HK-2 (cell line): ENCODE data around the gene BANP.
"Not testable (repeated sequence)": the region's sequence is repeated elsewhere in the genome, so short reads cannot be mapped to it uniquely, and the experiment has no call there.

Source experiments
- DNase-seq: peaks from one replicate; pipeline ENCODE4 v3.0.0-alpha.2; 2018; ENCODE audit not compliant: unreplicated experiment

BANP gene

DNA sequence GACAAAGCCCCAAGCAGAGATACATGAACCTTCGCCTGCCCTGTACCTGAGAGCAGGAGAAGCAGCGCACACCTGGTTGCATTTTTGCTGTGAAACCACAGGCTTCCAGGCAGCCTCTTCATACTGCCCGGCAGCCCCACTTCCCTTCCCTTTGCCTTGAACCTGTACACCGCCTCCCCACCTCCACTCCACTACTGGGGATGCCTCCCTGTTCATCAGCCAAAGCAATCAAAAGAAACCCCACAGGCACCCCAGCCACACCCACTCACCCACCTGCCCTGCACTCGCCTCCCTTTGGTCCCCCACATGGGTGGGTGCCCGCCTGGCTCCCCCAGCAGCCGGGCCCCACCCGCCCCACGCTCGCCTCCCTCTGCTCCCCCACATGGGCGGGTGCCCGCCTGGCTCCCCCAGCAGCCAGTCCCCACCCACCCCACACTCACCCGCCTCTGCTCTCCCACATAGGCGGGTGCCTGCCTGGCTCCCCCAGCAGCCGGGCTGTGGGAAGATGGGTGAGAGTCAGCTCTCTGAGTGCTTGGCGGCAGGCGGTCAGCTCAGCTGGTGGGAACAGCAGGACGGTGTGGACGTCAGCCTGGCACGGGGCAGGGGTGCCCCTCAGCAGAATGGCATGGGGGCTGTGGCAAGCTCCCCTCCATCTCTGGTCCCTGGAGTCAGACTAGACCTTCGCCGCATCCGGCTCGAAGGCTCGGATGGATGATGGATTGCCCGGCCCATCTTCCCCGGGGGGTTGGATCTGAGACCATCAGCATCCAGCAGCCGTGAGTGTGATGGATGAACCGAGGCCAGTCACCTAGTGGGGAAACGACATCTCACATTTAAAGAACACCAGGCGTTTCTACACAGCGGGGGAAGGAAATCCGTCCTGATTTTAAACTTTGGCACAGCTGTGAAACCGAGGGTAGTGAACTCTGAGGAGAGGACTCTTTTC is 135.6 kb downstream of the BANP start:
- DNase-seq = no peak

DNA sequence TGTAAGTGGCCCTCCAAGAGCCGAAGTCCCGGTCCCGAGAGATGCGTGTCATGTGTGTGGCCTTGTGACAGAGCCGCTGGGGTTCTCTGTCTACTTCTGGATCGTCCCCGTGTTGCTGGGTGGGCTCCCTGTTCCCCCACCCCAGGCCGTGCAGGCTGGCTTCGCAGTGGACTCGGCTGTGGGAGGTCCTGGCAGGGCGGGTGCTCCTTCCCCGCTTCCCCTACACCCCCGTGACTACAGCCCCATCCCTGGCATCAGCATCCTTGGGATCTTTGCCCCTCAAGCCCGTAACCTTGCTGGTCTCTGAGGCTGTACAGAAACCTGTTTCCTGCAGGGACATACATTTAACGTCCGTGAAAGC is 136.3 kb downstream of the BANP start:
- no peak for DNase-seq

DNA sequence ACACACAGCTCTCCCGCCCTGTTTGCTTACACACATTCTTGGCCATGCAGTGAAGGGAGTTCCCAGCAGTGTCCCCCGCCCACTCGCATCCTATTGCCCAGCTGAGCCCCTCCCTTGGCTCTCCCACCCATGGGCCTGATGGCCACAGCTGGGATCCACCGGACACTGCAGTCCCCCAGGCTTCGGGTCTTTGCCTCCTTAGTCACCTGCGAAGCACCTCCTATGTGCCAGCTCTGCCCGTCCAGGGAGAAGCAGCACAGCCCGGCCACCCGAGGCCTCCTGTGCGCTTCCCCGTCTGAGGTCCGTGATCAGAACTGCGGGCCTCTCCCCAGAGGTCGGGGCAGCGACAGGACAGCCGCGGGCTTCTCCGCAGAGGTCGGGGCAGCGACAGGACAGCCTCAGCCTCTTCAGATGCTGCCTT is 136.9 kb downstream of the BANP start:
- no peak for DNase-seq

DNA sequence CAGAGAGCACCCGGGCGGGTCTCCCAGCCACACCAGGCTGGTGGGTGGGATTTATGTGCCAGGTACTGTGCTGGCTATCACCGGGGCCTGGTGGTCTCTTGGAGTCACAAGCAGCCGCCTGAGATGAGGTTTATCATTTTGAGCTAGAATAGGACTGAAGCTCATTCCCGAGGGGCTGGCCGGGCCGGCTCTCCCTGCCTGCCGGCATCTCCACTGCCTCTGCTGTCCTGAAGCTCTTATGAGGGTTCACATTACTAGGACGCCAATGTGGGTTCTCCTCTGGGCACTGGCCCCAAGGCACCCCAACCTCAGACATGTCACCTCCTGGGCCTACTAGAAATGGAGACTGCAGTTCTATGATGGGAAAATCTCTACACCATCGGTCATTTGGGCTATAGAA is 137.4 kb downstream of the BANP start:
- not testable (repeated sequence) for DNase-seq

DNA sequence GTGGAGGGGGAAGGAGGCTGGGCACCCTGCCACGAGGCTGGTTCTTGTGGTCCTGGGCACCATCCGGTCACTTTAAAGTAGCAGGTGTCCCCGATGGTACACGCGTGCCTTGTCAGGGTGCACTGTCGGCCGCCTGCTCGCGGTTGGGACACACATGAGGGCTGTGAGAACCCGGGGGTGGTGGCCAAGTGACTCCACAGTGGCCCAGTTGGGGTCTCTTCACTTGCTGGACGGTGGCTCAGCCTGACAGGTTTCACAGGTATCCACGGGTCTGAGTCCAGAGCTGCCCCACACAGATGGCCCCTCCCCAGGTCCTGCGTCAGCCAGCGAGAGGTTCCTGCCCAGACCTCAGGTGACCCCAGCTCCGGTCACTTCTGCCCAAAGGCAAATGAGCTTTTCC is 137.8 kb downstream of the BANP start:
- not testable (repeated sequence) for DNase-seq

DNA sequence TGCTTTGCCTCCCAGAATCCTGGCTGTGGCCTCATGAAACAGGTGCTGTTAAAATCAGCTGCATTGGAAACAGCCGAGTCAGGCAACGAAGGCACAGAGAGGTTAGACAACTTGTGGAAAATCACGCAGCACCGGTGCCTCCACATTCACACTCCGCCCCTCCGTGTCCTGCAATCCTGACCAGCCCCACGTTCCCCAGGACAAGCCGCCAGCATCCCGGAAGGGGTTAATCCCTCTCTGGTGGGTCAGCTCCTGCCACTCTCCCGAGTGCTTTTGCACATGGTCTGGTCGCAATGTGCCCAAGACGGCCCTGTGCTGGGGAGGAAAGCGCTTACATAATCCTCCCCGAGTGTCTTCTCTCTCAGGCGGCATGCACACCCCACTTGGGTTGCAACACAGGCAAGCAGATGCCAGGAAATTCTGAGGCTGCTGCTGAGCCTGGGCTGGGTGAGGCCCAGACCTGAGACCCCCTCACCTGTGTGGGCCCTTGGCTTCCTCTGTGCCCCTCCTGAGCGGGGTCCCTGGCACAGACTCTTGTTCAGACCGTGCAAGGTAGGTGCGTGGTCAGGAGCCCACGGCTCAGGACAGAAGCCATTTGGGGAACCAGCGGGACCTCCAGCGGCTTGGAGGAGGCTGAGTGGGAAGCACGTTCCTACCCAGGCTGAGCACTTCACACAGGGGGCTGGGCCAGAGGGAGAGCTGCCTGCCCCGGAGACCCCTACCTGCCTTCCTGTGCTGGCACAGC is 138.6 kb downstream of the BANP start:
- not testable (repeated sequence) for DNase-seq

DNA sequence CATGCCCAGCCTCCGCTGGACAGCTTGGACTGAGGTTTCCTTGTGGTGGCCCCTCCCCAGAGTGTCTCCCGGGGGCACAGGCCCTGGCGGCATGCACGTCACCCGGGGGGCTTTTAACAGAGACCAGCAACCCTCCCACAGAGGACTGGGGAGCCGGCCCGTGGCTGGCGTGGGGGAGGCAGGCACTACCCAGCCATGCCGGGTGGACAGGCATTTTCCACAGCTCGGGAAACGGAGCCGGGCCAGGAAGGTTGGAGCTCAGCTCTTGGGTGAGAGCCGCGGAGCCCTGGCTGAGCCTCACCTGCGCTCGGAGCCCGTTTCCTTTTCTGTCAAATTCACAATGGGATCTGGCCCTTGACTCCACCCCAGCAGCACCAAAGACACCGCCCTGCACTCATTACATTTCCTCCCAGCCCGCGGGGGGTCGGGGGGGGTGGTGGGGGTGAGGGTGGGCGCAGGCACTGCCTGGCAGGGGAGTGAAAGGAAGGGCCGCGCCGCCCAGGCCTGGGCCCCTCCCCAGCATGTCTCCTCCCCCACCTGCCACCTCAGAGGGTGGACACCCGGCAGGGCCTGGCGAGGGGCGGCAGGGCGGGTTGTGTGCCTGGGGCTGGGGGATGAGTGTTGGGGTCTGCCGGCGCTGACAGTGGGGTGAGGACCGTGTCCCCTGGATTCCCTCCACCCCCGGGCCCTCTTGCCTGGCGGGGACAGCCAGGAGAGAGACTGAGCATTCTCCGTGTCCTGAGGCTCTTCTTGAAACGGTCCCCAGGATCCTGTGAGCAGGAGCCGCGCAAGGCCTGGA is 139.3 kb downstream of the BANP start:
- not testable (repeated sequence) for DNase-seq

DNA sequence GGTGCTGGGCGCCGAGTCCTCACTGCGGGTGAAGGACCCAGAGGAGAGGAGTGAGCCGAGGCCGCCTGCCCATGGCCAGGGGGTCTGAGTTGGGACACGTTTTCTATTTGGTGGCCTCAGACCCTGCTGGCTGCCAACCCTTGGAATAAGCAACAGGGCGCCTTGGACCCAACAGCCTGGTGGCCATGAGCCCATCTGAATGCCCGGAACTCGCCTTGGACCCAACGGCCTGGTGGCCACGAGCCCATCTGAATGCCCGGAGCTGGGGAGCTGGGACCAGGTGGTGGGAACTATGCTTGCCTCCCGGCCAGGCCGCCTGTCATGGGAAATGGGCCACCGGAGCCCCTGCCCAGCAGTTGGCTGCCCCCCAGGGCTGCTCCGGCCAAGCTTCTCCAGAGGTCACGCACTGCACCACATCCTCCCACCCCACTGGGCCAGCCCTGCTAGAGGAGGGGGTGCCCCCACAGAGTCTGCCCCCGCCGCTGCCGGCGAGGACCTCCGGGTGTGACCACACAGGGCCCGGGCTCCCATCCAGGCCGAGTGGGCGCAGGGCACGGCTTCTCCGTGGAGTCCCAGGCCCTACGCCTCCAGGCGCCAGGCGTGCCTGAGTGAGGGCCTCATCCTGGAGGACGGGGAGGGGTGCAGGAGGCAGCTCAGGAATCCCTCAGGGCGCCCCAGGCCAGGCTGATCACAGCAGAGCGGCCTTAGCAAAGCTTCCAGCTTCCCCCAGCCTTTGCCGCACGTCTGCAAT is 140.2 kb downstream of the BANP start:
- not testable (repeated sequence) for DNase-seq

DNA sequence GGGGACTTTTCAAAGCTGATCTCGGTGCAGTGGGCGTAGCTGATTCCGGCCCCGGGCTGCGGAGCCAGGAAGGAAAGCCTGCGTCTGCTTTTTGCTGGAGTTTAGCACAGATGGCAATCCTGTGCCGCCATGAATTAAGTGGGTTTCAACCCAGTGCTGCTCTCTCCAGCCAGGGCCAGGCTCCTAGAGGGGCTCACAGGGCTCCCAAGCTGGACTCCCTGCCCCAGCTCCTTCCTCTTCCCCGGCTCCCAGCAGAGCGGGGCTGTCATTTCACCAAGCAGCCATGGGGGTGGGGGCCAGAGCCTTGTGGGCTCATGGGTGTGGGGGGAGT is 140.7 kb downstream of the BANP start:
- not testable (repeated sequence) for DNase-seq

DNA sequence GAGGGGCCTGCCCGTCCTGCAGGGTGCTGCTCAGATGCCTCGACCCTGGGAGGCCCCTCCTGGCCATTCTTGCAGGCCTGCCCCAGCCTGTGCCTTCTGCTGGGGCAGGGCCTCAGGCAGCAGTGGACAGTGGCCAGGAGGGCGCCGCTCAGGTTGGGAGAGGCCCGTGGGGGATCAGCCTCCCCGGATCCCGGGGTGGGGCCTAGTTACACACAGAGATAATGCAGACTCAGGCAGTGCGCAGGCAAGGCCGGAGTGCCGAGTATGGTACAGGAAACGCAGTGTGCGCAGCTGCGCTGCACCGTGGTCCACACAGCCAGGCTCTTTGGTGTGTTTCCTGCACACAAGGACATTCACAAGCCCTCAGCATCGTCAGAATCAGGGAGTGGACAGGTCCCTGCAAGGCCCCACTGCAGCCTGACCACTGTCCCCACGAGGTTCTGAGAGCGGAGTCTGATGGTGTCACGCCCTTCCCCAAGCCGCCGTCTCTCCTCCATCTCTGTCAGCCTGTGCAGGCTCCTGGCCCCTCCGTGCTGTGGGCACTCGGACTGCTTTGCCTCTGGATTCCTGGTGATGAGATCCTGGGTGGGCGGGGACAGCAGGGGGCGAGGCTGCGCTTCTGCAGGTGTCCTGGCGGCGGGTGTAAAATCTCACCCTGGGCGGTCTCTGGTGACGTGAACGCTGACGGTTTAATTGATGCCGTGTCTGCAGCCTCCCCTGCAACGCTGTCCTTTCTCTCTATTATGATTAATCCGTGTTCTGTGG is 141.7 kb downstream of the BANP start:
- DNase-seq = not testable (repeated sequence)

DNA sequence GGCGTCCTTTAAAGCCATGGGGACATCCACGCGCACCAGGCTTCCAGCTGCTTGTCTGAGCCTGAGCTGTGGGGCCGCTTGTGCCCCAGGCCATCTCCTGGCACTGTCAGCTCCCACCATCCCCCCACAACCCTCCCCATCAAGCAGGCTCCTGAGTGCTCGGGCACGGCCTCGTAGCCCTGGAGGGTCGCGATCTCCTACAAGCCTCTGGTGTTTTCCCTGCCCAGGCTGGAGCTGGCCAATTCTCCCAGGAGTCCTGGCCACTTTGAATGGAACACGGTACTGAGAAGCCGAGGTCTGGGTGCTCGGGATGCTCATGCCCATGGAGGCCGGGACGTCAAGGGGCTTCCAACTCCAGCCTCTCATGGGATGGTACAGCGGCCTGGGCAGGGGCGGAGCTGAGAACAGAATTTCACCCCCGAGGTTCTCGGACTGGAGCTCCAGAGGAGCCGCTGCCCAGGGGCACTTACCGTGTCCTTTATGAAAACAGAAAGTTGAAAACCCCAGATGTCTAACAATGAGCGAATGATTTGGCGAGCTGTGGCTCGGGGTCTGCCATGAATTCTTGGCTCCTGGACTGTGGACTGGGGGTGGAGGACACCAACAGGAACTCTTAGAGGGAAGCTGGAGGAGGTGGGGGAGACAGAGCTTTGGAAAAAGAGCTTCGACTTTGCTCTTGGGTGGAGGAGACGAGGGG is 142.5 kb downstream of the BANP start:
- DNase-seq = not testable (repeated sequence)

DNA sequence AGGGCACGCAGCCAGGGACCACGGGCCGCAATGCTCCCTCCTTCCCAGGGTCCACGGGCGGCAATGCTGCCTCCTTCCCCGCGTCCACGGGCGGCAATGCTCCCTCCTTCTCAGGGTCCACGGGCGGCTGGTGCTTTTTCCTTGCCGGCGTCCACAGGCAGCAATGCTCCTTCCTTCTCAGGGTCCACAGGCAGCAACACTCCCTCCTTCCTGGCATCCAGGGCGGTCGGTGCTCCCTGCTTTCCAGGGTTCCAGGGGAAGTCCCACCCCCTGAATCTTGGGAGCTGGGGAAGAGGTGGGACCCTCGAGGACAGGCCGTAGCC is 143.0 kb downstream of the BANP start:
- DNase-seq = not testable (repeated sequence)

DNA sequence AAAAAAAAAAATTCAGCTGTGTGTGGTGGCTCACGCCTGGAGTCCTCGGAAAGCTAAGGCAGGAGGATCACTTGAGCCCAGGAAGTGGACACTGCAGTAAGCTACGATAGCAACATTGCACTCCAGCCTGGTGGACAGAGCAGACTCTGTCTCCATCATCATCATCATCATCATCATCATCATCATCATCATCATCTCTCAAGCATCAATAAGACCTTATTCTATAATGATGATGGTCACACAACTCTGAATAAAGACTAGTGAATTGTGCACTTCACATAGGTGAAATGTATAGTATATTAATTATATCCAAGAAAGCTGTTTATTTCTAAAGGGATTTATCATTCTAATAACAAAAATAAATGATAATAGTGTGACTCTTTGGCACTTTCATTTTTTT is 143.7 kb downstream of the BANP start:
- DNase-seq = not testable (repeated sequence)

DNA sequence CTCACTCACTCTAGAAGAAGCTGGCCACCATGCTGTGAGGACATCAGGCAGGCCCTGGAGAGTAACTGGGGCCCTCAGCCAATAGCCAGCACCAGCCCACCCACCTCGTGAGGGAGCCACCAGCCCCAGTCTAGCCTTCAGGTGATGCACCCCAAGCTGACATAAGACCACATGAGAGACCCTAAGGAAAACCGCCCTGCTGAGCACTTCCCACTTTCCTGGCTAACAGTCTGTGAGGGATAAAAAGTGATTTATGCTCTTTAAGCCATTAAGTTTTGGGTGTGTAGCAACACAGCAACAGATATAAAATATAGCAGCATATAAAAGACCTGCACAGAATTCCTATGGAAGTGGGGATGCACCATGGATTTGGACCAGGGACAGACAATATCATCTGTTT is 145.4 kb downstream of the BANP start:
- DNase-seq = not testable (repeated sequence)

DNA sequence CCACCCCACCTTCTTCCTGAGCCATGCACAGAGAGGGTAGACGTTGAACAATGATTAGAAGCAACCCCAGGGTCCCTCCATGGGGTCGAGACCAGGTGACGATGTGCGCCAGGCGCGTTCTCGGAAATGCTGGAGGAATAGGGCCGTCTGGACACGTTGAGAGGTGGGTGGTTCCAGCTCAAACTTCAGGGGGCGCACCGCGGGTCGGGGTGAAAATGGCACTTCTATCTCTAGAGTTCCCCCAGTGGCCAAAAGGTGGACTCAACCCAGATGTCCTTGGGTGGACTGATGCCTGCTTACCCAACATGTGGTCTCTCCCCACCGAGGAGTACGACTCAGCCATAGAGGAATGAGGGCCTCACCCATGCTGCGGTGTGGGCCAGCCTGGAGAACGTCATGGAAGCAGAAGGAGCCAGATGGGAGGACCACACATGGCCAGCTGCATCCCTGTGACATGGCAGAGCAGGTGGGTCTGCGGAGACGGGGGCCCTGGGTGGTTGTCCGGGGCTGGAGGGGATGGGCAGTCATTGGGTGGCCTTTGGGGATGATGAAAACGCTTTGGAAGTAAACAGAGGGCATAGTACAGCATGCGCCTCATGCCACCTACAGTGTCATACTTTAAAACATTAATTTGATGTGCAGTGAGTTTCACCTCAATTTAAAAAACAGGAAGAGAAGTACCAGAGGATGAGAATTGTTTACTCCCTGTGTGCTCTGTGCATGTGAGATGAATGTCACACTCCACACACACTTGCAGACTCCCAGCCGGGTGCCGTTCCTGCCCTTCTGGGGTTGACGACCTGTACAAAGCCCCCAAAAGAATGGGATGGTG is 147.7 kb downstream of the BANP start:
- DNase-seq = not testable (repeated sequence)

DNA sequence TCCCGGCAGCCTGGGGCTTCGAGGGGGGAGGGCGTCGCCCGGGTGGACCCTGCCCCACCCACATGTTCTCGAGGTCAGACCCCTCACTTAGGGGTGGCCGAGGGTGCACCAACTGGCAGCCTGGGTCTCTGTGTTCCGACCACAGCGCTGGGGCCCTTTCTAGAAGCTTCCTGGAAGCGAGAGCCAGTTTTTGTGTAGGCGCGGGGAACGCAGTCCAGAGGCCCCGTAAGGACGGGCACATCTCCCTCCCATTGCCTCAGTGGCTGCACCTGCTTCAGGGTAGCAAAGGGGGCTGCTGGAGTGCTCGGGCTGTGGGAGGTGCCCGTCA is 148.3 kb downstream of the BANP start:
- no peak for DNase-seq

DNA sequence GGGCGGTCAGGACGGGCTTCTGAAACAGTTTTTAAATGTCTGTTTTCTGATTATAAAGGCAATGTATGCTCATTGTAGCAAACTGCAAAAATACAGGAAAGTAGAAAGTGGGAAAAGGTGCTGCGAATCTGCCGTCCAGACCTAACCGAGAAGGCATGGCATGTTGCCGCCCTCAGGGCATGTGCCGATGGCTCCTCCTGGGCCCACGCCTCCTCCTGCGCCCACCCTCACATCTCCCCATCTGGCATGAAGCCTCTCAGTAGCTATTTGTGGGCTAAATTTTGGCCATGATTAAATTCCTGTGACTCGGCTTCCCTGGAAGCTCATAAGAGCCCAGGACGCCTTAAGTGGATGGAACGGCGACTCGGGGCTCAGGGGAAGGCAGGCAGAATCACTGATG is 148.7 kb downstream of the BANP start:
- DNase-seq = not testable (repeated sequence)

DNA sequence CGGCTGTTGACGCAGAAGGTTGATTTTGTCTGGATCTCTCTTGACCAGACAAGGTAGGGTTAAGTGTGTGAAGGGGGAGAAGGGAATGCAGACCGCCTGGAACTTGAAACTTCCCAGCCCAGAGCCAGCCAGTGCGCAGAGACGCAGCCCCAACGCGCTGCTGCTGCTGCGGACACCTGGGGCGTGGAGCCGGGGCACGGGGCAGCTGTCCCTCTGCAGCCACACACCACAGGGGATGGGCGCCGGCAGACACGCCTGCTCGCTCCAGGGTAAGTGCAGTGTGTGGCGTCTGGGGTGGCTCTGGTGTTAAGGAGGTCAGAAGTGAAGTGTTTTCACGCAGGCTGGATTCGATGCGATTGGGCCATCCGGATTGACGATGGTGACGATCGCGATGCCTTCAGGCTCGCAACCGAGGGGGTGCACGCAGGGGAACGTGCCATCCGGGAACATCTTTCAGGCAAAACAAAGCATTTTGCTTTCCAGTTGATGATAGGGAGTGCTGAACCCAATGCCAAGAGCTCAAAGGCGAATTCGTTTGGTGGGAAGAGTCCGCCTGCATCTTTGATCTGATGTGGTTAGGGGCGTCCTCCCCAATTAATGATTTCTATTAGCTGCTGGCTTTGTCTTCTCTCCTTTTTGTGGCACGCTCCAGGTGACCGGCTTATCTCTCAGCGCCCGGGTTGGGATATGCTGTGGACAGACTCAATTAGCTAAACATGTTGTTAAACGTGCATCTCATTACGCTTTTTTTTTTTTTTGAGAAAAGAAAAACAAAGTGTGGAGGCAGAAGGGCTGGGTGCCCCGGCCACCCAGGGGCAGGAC is 149.8 kb downstream of the BANP start:
- DNase-seq = not testable (repeated sequence)
